Epithelial cell of proximal tubule (primary cell): ENCODE data around the gene IGSF9B. TPM values are rescaled to one million over a fixed set of nuclear protein-coding genes. Genes with fewer than 3 reads are reported as not detected.

ENCODE experiments used
- DNase-seq: peaks from one replicate; pipeline ENCODE4 v3.0.0-alpha.2; 2011; ENCODE audit warnings: low read depth
- H3K4me3 ChIP-seq: 2 replicates; pipeline ENCODE4 v1.5.1; 2011; ENCODE audit warnings: low read depth, mild to moderate bottlenecking, low read length
- CTCF ChIP-seq: conservative IDR thresholded peaks from 2 replicates; pipeline ENCODE4 v1.5.1; 2012; ENCODE audit warnings: low read depth, mild to moderate bottlenecking, low read length
- total RNA-seq: library from RNA; depleted of rRNA; stranded (reverse); fragments of >200 nt; gene quantifications from 2 replicates; pipeline ENCODE4 v1.2.3, GENCODE V29; 2015

IGSF9B gene
- total RNA-seq, 1 donor from 2014 or later: 1.0 TPM

- no peak for TF ChIP-seq CTCF
- H3K4me3 ChIP-seq: no peak overlapping the region
- DNase-seq: no peak
These were observed 64.6 kb downstream of the IGSF9B start for GRCh38 chr11:133892126-133892525.

GRCh38 chr11:133889893-133890292, 66.9 kb downstream of the IGSF9B start:
- no peak for DNase-seq
- no peak overlapping the region for H3K4me3 ChIP-seq
- TF ChIP-seq CTCF: no peak

GRCh38 chr11:133889188-133889587, 67.6 kb downstream of the IGSF9B start:
- TF ChIP-seq CTCF: no peak

GRCh38 chr11:133887692-133888332, 69.0 kb downstream of the IGSF9B start:
- no peak for DNase-seq
- no peak for TF ChIP-seq CTCF
- H3K4me3 ChIP-seq: no peak overlapping the region

More at GRCh38 chr11:133889188-133889587, 67.6 kb downstream of the IGSF9B start:
- DNase-seq: no peak
- H3K4me3 ChIP-seq: no peak overlapping the region

GRCh38 chr11:133886029-133886428, 70.7 kb downstream of the IGSF9B start:
- TF ChIP-seq CTCF: no peak
- no peak overlapping the region for H3K4me3 ChIP-seq
- no peak for DNase-seq

- no peak for TF ChIP-seq CTCF
- no peak for DNase-seq
These were observed 84.6 kb downstream of the IGSF9B start for GRCh38 chr11:133872160-133872559.

GRCh38 chr11:133867456-133867855, 89.3 kb downstream of the IGSF9B start:
- no peak for DNase-seq
- no peak overlapping the region for H3K4me3 ChIP-seq
- no peak for TF ChIP-seq CTCF

More at GRCh38 chr11:133872160-133872559, 84.6 kb downstream of the IGSF9B start:
- no peak overlapping the region for H3K4me3 ChIP-seq
